GM10248 (cell line): ENCODE data around the gene CACNA1G.

Experiments
- CTCF ChIA-PET: fragments of 300-600 bp; sonication (Branson Sonifier 250); formaldehyde crosslinking; extraction: SDS; loops from one replicate; lab custom pipeline; 2021; ENCODE audit warnings: antibody characterized with exemption; lab: Yijun Ruan, JAX
- POLR2A ChIA-PET: fragments of 350-650 bp; sonication (Branson Sonifier 250); formaldehyde crosslinking; extraction: SDS; loops from one replicate; lab custom pipeline; 2020; ENCODE audit warnings: antibody characterized with exemption; lab: Yijun Ruan, JAX
- DNase-seq: peaks from one replicate; pipeline ENCODE4 v3.0.0; 2012; ENCODE audit errors: extremely low spot score
- CTCF ChIP-seq: IDR thresholded peaks from 2 replicates; pipeline ENCODE4 v1.5.1; 2012; ENCODE audit warnings: mild to moderate bottlenecking, low read depth; ENCODE audit errors: extremely low read depth, missing control alignments, control extremely low read depth

The CACNA1G gene

GRCh38 chr17:50517504-50518383, 42.8 kb upstream of the CACNA1G start:
- no peak for DNase-seq
- POLR2A ChIA-PET: no interaction called here
- no peak for TF ChIP-seq CTCF
- CTCF ChIA-PET: no interaction called here

- no peak for DNase-seq
- no peak for TF ChIP-seq CTCF
- CTCF ChIA-PET: interaction anchor here (0.8 to 1.2 kb wide), 3 partner anchors 11 to 32 kb away, joined by 3 read pairs; no protein-coding TSS in a partner anchor
- POLR2A ChIA-PET: no interaction called here
These were observed 42.0 kb upstream of the CACNA1G start for GRCh38 chr17:50518384-50519023.

- POLR2A ChIA-PET: no interaction called here
- CTCF ChIA-PET: interaction anchor here (0.8 to 1.2 kb wide), 3 partner anchors 12 to 31 kb away, joined by 3 read pairs; no protein-coding TSS in a partner anchor
- DNase-seq: no peak
- TF ChIP-seq CTCF: no peak
These were observed 41.2 kb upstream of the CACNA1G start for GRCh38 chr17:50519141-50519834.

- CTCF ChIA-PET: interaction anchor here (0.8 to 1.5 kb wide), 4 partner anchors 11 to 123 kb away, joined by 3 to 6 read pairs (median 4); partner anchors contain the start of gene EPN3
- no peak for TF ChIP-seq CTCF
- POLR2A ChIA-PET: no interaction called here
- DNase-seq: no peak
These were observed 40.0 kb upstream of the CACNA1G start for GRCh38 chr17:50520483-50520882.

- POLR2A ChIA-PET: no interaction called here
- TF ChIP-seq CTCF: no peak
- CTCF ChIA-PET: interaction anchor here (1.2 to 1.5 kb wide), 3 partner anchors 10 to 42 kb away, joined by 4 to 6 read pairs (median 5); partner anchors contain the start of gene EPN3
- no peak for DNase-seq
These were observed 39.0 kb upstream of the CACNA1G start for GRCh38 chr17:50521514-50521913.

- no peak for TF ChIP-seq CTCF
- CTCF ChIA-PET: no interaction called here
- no peak for DNase-seq
- POLR2A ChIA-PET: no interaction called here
These were observed 37.7 kb upstream of the CACNA1G start for GRCh38 chr17:50522766-50523165.
